GM23338 (cell line): Measurements from ENCODE around the gene GRM4.

Experiments
- CREB1 ChIP-seq: fragments of 250-450 bp; sonication (Bioruptor Pico); IDR thresholded peaks from 2 replicates; pipeline ENCODE4 v1.5.0; 2020; ENCODE audit warnings: low read depth, mild to moderate bottlenecking, moderate library complexity
- CTCF ChIP-seq, 2 experiments: fragments of 200-600 bp in 1 of 2; sonication (generic) in 1 of 2; conservative IDR thresholded peaks; 2 replicates each; pipeline versions ENCODE4 v1.5.1 to v1.6.1; 2016 to 2017; ENCODE audit warnings: antibody characterized with exemption in 2 of 2, low read depth in 2 of 2, mild to moderate bottlenecking in 2 of 2, moderate library complexity in 1 of 2
- ETS1 ChIP-seq: IDR thresholded peaks from 2 replicates; pipeline ENCODE4 v1.6.1; 2016; ENCODE audit warnings: antibody characterized with exemption
- EZH2 ChIP-seq: fragments of 200-600 bp; sonication (generic); IDR thresholded peaks from one replicate; pipeline ENCODE4 v1.8.0; 2017; ENCODE audit warnings: antibody characterized with exemption, mild to moderate bottlenecking, low read depth; ENCODE audit not compliant: unreplicated experiment
- EZH2phosphoT487 ChIP-seq: fragments of 200-600 bp; sonication (generic); IDR thresholded peaks from one replicate; pipeline ENCODE4 v1.8.1; 2018; ENCODE audit warnings: antibody characterized with exemption; ENCODE audit not compliant: unreplicated experiment
- JUNB ChIP-seq: IDR thresholded peaks from one replicate; pipeline ENCODE4 v1.6.1; 2016; ENCODE audit warnings: antibody characterized with exemption; ENCODE audit not compliant: unreplicated experiment
- POLR2AphosphoS5 ChIP-seq: IDR thresholded peaks from 2 replicates; pipeline ENCODE4 v1.6.1; 2016; ENCODE audit warnings: antibody characterized with exemption, low read depth
- STAT1 ChIP-seq: IDR thresholded peaks from one replicate; pipeline ENCODE4 v1.6.1; 2016; ENCODE audit warnings: antibody characterized with exemption; ENCODE audit not compliant: unreplicated experiment
- ZNF114 ChIP-seq: fragments of 250-450 bp; sonication (Bioruptor Pico); IDR thresholded peaks from 2 replicates; pipeline ENCODE4 v1.5.0; 2020; ENCODE audit warnings: mild to moderate bottlenecking, moderate library complexity
- ZNF331 ChIP-seq: fragments of 250-450 bp; sonication (Bioruptor Pico); IDR thresholded peaks from 2 replicates; pipeline ENCODE4 v1.5.0; 2020; ENCODE audit warnings: low read depth, mild to moderate bottlenecking, moderate library complexity
- TF ChIP-seq, protein P1 (sequence below): IDR thresholded peaks from one replicate; pipeline ENCODE4 v1.6.1; 2018; ENCODE audit warnings: antibody characterized with exemption; ENCODE audit not compliant: unreplicated experiment
- TF ChIP-seq, protein P2 (sequence below): fragments of 250-450 bp; sonication (Bioruptor Pico); IDR thresholded peaks from 2 replicates; pipeline ENCODE4 v1.5.0; 2020; ENCODE audit warnings: mild to moderate bottlenecking, moderate library complexity

- TF ChIP-seq POLR2AphosphoS5 (no peak), CTCF (conservative IDR thresholded peaks at IDR 0.05; ENCODE audit: low read depth in 2 of 2) (no peak), ETS1 (no peak), CREB1 (CRISPR knock-in tag) (no peak), STAT1 (no peak), EZH2phosphoT487 (no peak), ZNF114 (CRISPR knock-in tag) (no peak), EZH2 (no peak), JUNB (no peak), ZNF331 (no peak)
- TF ChIP-seq, protein P1, sequence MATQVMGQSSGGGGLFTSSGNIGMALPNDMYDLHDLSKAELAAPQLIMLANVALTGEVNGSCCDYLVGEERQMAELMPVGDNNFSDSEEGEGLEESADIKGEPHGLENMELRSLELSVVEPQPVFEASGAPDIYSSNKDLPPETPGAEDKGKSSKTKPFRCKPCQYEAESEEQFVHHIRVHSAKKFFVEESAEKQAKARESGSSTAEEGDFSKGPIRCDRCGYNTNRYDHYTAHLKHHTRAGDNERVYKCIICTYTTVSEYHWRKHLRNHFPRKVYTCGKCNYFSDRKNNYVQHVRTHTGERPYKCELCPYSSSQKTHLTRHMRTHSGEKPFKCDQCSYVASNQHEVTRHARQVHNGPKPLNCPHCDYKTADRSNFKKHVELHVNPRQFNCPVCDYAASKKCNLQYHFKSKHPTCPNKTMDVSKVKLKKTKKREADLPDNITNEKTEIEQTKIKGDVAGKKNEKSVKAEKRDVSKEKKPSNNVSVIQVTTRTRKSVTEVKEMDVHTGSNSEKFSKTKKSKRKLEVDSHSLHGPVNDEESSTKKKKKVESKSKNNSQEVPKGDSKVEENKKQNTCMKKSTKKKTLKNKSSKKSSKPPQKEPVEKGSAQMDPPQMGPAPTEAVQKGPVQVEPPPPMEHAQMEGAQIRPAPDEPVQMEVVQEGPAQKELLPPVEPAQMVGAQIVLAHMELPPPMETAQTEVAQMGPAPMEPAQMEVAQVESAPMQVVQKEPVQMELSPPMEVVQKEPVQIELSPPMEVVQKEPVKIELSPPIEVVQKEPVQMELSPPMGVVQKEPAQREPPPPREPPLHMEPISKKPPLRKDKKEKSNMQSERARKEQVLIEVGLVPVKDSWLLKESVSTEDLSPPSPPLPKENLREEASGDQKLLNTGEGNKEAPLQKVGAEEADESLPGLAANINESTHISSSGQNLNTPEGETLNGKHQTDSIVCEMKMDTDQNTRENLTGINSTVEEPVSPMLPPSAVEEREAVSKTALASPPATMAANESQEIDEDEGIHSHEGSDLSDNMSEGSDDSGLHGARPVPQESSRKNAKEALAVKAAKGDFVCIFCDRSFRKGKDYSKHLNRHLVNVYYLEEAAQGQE = no peak
- TF ChIP-seq, protein P2, sequence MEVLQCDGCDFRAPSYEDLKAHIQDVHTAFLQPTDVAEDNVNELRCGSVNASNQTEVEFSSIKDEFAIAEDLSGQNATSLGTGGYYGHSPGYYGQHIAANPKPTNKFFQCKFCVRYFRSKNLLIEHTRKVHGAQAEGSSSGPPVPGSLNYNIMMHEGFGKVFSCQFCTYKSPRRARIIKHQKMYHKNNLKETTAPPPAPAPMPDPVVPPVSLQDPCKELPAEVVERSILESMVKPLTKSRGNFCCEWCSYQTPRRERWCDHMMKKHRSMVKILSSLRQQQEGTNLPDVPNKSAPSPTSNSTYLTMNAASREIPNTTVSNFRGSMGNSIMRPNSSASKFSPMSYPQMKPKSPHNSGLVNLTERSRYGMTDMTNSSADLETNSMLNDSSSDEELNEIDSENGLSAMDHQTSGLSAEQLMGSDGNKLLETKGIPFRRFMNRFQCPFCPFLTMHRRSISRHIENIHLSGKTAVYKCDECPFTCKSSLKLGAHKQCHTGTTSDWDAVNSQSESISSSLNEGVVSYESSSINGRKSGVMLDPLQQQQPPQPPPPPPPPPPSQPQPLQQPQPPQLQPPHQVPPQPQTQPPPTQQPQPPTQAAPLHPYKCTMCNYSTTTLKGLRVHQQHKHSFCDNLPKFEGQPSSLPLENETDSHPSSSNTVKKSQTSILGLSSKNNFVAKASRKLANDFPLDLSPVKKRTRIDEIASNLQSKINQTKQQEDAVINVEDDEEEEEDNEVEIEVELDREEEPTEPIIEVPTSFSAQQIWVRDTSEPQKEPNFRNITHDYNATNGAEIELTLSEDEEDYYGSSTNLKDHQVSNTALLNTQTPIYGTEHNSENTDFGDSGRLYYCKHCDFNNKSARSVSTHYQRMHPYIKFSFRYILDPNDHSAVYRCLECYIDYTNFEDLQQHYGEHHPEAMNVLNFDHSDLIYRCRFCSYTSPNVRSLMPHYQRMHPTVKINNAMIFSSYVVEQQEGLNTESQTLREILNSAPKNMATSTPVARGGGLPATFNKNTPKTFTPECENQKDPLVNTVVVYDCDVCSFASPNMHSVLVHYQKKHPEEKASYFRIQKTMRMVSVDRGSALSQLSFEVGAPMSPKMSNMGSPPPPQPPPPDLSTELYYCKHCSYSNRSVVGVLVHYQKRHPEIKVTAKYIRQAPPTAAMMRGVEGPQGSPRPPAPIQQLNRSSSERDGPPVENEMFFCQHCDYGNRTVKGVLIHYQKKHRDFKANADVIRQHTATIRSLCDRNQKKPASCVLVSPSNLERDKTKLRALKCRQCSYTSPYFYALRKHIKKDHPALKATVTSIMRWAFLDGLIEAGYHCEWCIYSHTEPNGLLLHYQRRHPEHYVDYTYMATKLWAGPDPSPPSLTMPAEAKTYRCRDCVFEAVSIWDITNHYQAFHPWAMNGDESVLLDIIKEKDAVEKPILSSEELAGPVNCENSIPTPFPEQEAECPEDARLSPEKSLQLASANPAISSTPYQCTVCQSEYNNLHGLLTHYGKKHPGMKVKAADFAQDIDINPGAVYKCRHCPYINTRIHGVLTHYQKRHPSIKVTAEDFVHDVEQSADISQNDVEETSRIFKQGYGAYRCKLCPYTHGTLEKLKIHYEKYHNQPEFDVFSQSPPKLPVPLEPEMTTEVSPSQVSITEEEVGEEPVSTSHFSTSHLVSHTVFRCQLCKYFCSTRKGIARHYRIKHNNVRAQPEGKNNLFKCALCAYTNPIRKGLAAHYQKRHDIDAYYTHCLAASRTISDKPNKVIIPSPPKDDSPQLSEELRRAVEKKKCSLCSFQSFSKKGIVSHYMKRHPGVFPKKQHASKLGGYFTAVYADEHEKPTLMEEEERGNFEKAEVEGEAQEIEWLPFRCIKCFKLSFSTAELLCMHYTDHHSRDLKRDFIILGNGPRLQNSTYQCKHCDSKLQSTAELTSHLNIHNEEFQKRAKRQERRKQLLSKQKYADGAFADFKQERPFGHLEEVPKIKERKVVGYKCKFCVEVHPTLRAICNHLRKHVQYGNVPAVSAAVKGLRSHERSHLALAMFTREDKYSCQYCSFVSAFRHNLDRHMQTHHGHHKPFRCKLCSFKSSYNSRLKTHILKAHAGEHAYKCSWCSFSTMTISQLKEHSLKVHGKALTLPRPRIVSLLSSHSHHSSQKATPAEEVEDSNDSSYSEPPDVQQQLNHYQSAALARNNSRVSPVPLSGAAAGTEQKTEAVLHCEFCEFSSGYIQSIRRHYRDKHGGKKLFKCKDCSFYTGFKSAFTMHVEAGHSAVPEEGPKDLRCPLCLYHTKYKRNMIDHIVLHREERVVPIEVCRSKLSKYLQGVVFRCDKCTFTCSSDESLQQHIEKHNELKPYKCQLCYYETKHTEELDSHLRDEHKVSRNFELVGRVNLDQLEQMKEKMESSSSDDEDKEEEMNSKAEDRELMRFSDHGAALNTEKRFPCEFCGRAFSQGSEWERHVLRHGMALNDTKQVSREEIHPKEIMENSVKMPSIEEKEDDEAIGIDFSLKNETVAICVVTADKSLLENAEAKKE (CRISPR knock-in tag) = no peak
Observed at GRCh38 chr6:33994472-33995308, 151.2 kb downstream of the GRM4 start.
